CD4-positive, alpha-beta T cell (primary cell): ENCODE results near the gene OSBPL10. TPM values are rescaled to one million over a fixed set of nuclear protein-coding genes. Genes with fewer than 3 reads are reported as not detected.

Source experiments
- ATAC-seq: fragments of 200-7000 bp; cut with Tn5 transposase; one replicate; pipeline ENCODE4 v1.10.0; 2022; ENCODE audit warnings: mild to moderate bottlenecking; ENCODE audit not compliant: poor library complexity
- CTCF ChIA-PET: fragments of 350-600 bp; sonication (Branson Sonifier 250); formaldehyde crosslinking; loops from one replicate; lab custom pipeline; 2021; ENCODE audit warnings: antibody characterized with exemption, inconsistent platforms; lab: Charles Lee
- POLR2A ChIA-PET: fragments of 350-600 bp; sonication (Branson Sonifier 250); formaldehyde crosslinking; loops from one replicate; lab custom pipeline; 2021; ENCODE audit warnings: antibody characterized with exemption, inconsistent platforms; lab: Charles Lee
- DNase-seq, 14 experiments: peaks; one replicate each; pipeline ENCODE4 v3.0.0-alpha.2; 2013 to 2020; ENCODE audit warnings: mixed read lengths in 2 of 14
- H3K27ac ChIP-seq, 2 donors: one replicate each; pipeline versions ENCODE4 v1.5.1 to v1.7.0; 2013; ENCODE audit warnings: low read length in 2 of 2, low read depth in 1 of 2, mild to moderate bottlenecking in 1 of 2
- H3K27me3 ChIP-seq, 2 experiments: 1 replicate in 1 of 2; 2 replicates in 1 of 2; pipeline versions ENCODE4 v1.6.1 to v1.7.0; 2013; ENCODE audit warnings: low read length in 2 of 2, control low read depth in 1 of 2, mild to moderate bottlenecking in 1 of 2, moderate library complexity in 1 of 2; ENCODE audit not compliant: insufficient read depth in 2 of 2, control insufficient read depth in 1 of 2
- H3K36me3 ChIP-seq: one replicate; pipeline ENCODE4 v1.6.1; 2013; ENCODE audit warnings: low read length, control low read depth; ENCODE audit not compliant: insufficient read depth
- H3K4me1 ChIP-seq: one replicate; pipeline ENCODE4 v1.6.1; 2013; ENCODE audit warnings: low read length, control low read depth; ENCODE audit not compliant: insufficient read depth
- H3K4me3 ChIP-seq: one replicate; pipeline ENCODE4 v1.5.1; 2013; ENCODE audit warnings: mild to moderate bottlenecking, low read length, moderate library complexity
- H3K9me3 ChIP-seq, 2 experiments: 1 replicate in 1 of 2; 2 replicates in 1 of 2; pipeline versions ENCODE4 v1.6.1 to v1.7.0; 2013; ENCODE audit warnings: low read length in 2 of 2, mild to moderate bottlenecking in 2 of 2, control low read depth in 1 of 2, moderate library complexity in 1 of 2; ENCODE audit not compliant: control insufficient read depth in 1 of 2, insufficient read depth in 1 of 2
- H3K27ac Mint-ChIP-seq: one replicate; pipeline ENCODE4 v1.8.0; 2020; ENCODE audit warnings: mixed read lengths
- H3K27me3 Mint-ChIP-seq: one replicate; pipeline ENCODE4 v1.8.0; 2021; ENCODE audit warnings: mixed read lengths
- H3K36me3 Mint-ChIP-seq: one replicate; pipeline ENCODE4 v1.8.0; 2021; ENCODE audit warnings: low read depth, mixed read lengths
- H3K4me1 Mint-ChIP-seq: one replicate; pipeline ENCODE4 v1.8.0; 2021; ENCODE audit warnings: low read depth, mixed read lengths
- H3K4me3 Mint-ChIP-seq: one replicate; pipeline ENCODE4 v1.8.0; 2020; ENCODE audit warnings: mild to moderate bottlenecking, mixed read lengths
- H3K9me3 Mint-ChIP-seq: one replicate; pipeline ENCODE4 v1.8.0; 2020; ENCODE audit warnings: mixed read lengths
- CTCF ChIP-seq: fragments of 200-600 bp; IDR thresholded peaks from one replicate; pipeline ENCODE4 v1.8.0; 2022; ENCODE audit warnings: antibody characterized with exemption, mild to moderate bottlenecking
- intact Hi-C, 2 experiments: fragments of 100-400 bp; cut with DNase I in 1 of 2; cut with micrococcal nuclease in 1 of 2; formaldehyde crosslinking; loops; one replicate each; pipeline versions ENCODE4 v1.15.1 to v1.9.0; 2023 to 2025; cut with DNase I, micrococcal nuclease
- total RNA-seq, 174 experiments: library from RNA in 2 of 174; stranded (reverse) in 2 of 174; gene quantifications; one replicate each; pipeline ENCODE4 v1.2.3 and lab custom pipeline; 2021 to 2026

OSBPL10 gene
- total RNA-seq, 2 experiments from 2014 or later, result not detected

DNA sequence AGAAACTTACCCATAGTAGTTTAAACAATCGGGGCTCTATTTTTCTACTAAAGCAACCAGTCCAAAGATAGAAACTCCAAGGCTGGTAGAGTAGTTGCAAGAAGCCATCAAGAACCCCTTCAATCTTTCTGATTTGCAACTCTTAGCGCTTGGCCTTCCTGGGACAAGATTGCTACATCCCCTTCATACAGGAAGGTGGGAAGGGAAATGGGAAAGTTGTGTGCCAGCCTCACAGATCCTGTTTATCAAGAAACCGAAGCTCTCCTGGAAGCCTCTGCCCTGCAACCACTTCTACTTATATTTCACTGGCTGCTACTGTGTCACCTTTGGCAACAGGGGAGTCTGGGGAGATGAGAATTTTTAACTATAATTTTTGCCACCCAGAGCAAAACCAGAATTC is 46.2 kb downstream of the OSBPL10 start:
- TF ChIP-seq CTCF, result no peak
- Mint-ChIP-seq H3K4me1 (no peaks in the 10 kb centered on the region), H3K4me3 (no peak overlapping the region), H3K36me3 (no peaks in the 10 kb centered on the region), H3K9me3 (no peaks in the 10 kb centered on the region), H3K27ac (no peak overlapping the region), H3K27me3 (no peaks in the 10 kb centered on the region)
- ChIA-PET CTCF (no interaction called here), POLR2A (no interaction called here)
- H3K4me3 ChIP-seq, result no peak overlapping the region
- H3K36me3 ChIP-seq, result no peaks in the 10 kb centered on the region
- ATAC-seq (no peak), DNase-seq (no peak)
- H3K27me3 ChIP-seq, result peaks cover 0 to 3% of the 10 kb centered on the region in 2 experiments
- intact Hi-C loops, result no loop called here
- no peaks in the 10 kb centered on the region for H3K9me3 ChIP-seq
- no peaks in the 10 kb centered on the region for H3K4me1 ChIP-seq
- H3K27ac ChIP-seq, result no peak overlapping the region

- no peak for DNase-seq
These were observed 47.0 kb downstream of the OSBPL10 start for GRCh38 chr3:31934018-31934417.

DNA sequence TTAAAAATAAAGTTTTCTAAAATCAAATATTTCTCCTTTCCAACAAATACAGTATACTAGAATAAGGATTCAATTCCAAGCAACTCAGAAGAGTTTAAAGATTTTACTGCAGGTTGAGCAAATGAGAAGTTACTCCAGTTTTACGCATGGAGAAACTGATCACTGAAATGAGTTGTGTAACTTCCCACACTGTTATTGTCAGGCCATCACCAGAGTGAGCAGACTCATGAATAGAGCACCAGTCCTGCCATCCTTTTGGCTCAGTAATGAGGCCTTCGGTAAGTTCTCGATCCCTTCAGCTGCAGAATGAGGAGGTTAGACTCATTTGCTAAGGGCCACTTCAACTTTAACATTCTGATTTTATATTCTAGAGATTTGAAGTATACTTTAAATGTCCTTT is 48.1 kb downstream of the OSBPL10 start:
- Mint-ChIP-seq H3K36me3 (no peaks in the 10 kb centered on the region), H3K4me1 (no peaks in the 10 kb centered on the region), H3K9me3 (no peaks in the 10 kb centered on the region), H3K27ac (no peak overlapping the region), H3K4me3 (no peak overlapping the region), H3K27me3 (no peaks in the 10 kb centered on the region)
- Histone ChIP-seq H3K36me3 (no peaks in the 10 kb centered on the region), H3K27ac (no peak overlapping the region), H3K9me3 (no peaks in the 10 kb centered on the region), H3K4me3 (no peak overlapping the region), H3K4me1 (no peaks in the 10 kb centered on the region), H3K27me3 (no peaks in the 10 kb centered on the region)
- intact Hi-C loops, result no loop called here
- ChIA-PET POLR2A (interaction anchor here (1.0 kb wide), 1 partner anchor 10 kb away, joined by 3 read pairs; no protein-coding TSS in a partner anchor), CTCF (no interaction called here)
- no peak for TF ChIP-seq CTCF
- no peak for ATAC-seq
- DNase-seq, result no peak

More at GRCh38 chr3:31934018-31934417, 47.0 kb downstream of the OSBPL10 start:
- Histone ChIP-seq H3K36me3 (no peaks in the 10 kb centered on the region), H3K4me1 (no peaks in the 10 kb centered on the region), H3K4me3 (no peak overlapping the region), H3K27ac (no peak overlapping the region), H3K9me3 (no peaks in the 10 kb centered on the region), H3K27me3 (peaks cover 0 to 3% of the 10 kb centered on the region in 2 experiments)
- no peaks in the 10 kb centered on the region for H3K27me3 Mint-ChIP-seq
- ChIA-PET CTCF (no interaction called here), POLR2A (no interaction called here)
- no peak for ATAC-seq
- intact Hi-C loops, result no loop called here
- no peaks in the 10 kb centered on the region for H3K4me1 Mint-ChIP-seq
- TF ChIP-seq CTCF, result no peak
- no peak overlapping the region for H3K4me3 Mint-ChIP-seq
- H3K36me3 Mint-ChIP-seq, result no peaks in the 10 kb centered on the region
- no peak overlapping the region for H3K27ac Mint-ChIP-seq
- no peaks in the 10 kb centered on the region for H3K9me3 Mint-ChIP-seq
